ENCODE measurements around the gene ACIN1. TPM values are rescaled to one million over a fixed set of nuclear protein-coding genes. Genes with fewer than 3 reads are reported as not detected.

The ACIN1 gene
- total RNA-seq, 1 donor from 2014 or later = 163 TPM

DNA sequence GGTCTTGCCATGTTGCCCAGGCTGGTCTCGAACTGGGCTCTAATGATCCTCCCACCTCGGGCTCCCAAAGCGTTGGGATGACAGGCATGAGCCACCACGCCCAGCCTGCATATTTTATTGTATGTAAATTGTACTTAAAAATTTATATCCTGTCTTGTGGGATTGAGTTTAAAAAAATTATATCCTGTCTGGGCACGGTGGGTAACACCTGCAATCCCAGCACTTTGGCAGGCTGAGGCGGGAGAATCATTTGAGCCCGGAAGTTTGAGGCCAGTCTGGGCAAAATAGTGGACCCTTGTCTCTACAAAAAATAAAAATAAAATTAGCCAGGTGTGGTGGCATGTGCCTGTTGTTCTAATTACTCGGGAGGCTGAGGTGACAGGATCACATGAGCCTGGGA lies 38.0 kb upstream of the ACIN1 start:
- Histone ChIP-seq H3K27me3 (ENCODE audit: low read depth) (no peaks in the 10 kb centered on the region), H3K9me3 (no peaks in the 10 kb centered on the region), H3K4me1 (no peaks in the 10 kb centered on the region), H3K36me3 (peaks cover 25% of the 10 kb centered on the region), H3K4me3 (no peak overlapping the region), H3K27ac (no peak overlapping the region)
- intact Hi-C loops (cut with DNase I) = no loop called here
- no peak for ATAC-seq
- DNase-seq = no peak
- TF ChIP-seq CTCF (IDR thresholded peaks at IDR 0.05) = no peak

DNA sequence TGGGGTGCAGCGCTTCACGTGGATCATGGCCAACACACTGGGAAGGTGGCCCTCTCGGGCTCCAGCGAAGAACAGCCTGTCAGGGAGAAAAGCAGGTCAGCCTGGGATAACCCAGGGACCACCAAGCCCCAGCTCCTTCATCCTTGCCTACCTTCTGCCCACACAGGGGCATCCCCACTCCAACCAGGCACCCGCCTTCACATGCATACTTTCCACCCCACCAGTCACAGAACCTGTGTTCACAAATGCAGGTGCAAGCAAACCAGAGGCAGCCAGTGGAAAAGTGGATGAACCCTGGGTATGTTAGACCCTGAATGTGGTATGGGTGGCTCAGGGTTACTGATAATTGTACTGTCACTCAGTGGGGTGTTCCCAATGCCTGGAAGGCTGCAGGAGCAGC lies 36.5 kb upstream of the ACIN1 start:
- ATAC-seq (no peak), DNase-seq (no peak)
- Histone ChIP-seq H3K4me1 (no peaks in the 10 kb centered on the region), H3K27ac (no peak overlapping the region), H3K36me3 (peaks cover 28% of the 10 kb centered on the region), H3K9me3 (no peaks in the 10 kb centered on the region), H3K27me3 (ENCODE audit: low read depth) (no peaks in the 10 kb centered on the region), H3K4me3 (no peak overlapping the region)
- intact Hi-C loops (cut with DNase I) = no loop called here
- TF ChIP-seq CTCF (IDR thresholded peaks at IDR 0.05) = no peak

DNA sequence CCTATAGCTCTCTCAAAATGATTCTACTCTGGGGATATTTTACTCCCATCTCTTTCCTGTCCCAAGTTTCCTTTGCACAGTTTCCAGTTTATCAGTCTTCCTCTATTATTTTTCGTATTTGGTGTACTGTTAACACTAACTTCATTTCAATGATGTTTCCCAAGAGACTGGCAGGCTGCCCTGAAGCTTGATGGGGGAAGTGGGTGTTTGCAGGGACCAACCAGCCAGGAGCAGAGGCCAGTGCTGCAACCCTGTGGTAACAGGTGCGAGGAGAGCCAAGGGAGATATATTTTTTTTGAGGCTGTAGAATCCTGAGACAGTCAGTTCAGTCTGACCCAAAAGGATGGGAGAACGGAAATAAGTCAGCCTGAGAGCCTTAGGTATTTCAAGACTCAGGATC lies 35.9 kb upstream of the ACIN1 start:
- Histone ChIP-seq H3K4me1 (no peaks in the 10 kb centered on the region), H3K4me3 (no peak overlapping the region), H3K27ac (no peak overlapping the region), H3K36me3 (peaks cover 28% of the 10 kb centered on the region), H3K9me3 (no peaks in the 10 kb centered on the region), H3K27me3 (ENCODE audit: low read depth) (no peaks in the 10 kb centered on the region)
- peak; percentile 64 for DNase-seq
- intact Hi-C loops (cut with DNase I) = no loop called here
- TF ChIP-seq CTCF (IDR thresholded peaks at IDR 0.05) = no peak
- ATAC-seq = peak in 1 of 2 donors; percentile 48

DNA sequence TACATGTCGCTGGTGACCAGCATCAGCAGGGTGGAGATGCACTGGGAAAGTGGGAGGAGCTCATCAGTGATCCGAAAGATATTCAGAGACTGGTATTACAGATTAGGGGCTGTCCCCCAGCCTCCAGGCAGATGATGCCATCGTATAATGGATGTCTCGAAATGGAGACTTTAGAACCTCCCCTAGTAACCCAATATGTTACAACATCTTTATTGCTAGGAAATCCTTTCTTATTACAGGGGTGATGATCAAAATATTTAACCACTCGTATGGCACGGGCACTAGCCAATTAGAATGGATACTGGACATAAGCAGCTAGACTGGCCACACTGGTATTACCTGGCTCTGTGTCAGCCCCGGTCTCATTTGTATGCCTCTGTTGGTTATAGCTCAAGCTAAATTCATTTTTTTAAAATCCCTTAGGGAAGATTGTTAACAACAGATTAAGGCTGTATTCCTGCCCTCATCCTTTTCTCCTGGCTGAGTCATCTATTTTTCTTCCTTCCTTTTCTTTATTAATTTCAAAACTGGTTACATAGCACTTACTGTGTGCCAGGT lies 34.9 kb upstream of the ACIN1 start:
- no peaks in the 10 kb centered on the region for H3K4me1 ChIP-seq
- H3K36me3 ChIP-seq = peaks cover 28% of the 10 kb centered on the region
- intact Hi-C loops (cut with DNase I) = no loop called here
- H3K27me3 ChIP-seq (ENCODE audit: low read depth) = no peaks in the 10 kb centered on the region
- no peak overlapping the region for H3K4me3 ChIP-seq
- ATAC-seq = no peak
- no peaks in the 10 kb centered on the region for H3K9me3 ChIP-seq
- no peak overlapping the region for H3K27ac ChIP-seq
- no peak for DNase-seq
- no peak for TF ChIP-seq CTCF (IDR thresholded peaks at IDR 0.05)

GRCh38 chr14:23128969-23129758 lies 34.2 kb upstream of the ACIN1 start:
- intact Hi-C loops (cut with DNase I) = no loop called here
- ATAC-seq = no peak

More at GRCh38 chr14:23128969-23129758, 34.2 kb upstream of the ACIN1 start:
- H3K27me3 ChIP-seq (ENCODE audit: low read depth) = no peaks in the 10 kb centered on the region
- peaks cover 28% of the 10 kb centered on the region for H3K36me3 ChIP-seq
- H3K9me3 ChIP-seq = no peaks in the 10 kb centered on the region
- H3K4me1 ChIP-seq = no peaks in the 10 kb centered on the region
- no peak overlapping the region for H3K4me3 ChIP-seq
- TF ChIP-seq CTCF (IDR thresholded peaks at IDR 0.05) = no peak
- no peak for DNase-seq
- H3K27ac ChIP-seq = no peak overlapping the region
